NT2/D1 (cell line): ENCODE results near the gene AQP11.
"Not testable (repeated sequence)": the region's sequence is repeated elsewhere in the genome, so short reads cannot be mapped to it uniquely, and the experiment has no call there.

Experiments used
- DNase-seq: peaks from one replicate; pipeline ENCODE4 v3.0.0-alpha.2; 2011; ENCODE audit warnings: low read depth, low spot score
- H3K27me3 ChIP-seq: 2 replicates; pipeline ENCODE4 v1.6.0; 2011; ENCODE audit warnings: mild to moderate bottlenecking; ENCODE audit not compliant: insufficient read length, insufficient read depth
- H3K36me3 ChIP-seq: 2 replicates; pipeline ENCODE4 v1.6.1; 2011; ENCODE audit warnings: mild to moderate bottlenecking, low read length, mixed read lengths; ENCODE audit not compliant: insufficient read depth, insufficient read length
- H3K4me1 ChIP-seq: 2 replicates; pipeline ENCODE4 v1.5.1; 2011; ENCODE audit not compliant: insufficient read depth, insufficient read length
- H3K4me3 ChIP-seq: 2 replicates; pipeline ENCODE4 v1.5.1; 2011; ENCODE audit warnings: low read depth; ENCODE audit not compliant: insufficient read length
- H3K9ac ChIP-seq: 2 replicates; pipeline ENCODE4 v1.6.0; 2011; ENCODE audit warnings: low read depth; ENCODE audit not compliant: insufficient read length
- H3K9me3 ChIP-seq: 2 replicates; pipeline ENCODE4 v1.5.1; 2011; ENCODE audit warnings: mild to moderate bottlenecking, low read length; ENCODE audit not compliant: insufficient read depth
- SUZ12 ChIP-seq: IDR thresholded peaks from 2 replicates; pipeline ENCODE4 v1.6.1; 2011; ENCODE audit not compliant: insufficient read length, insufficient read depth; ENCODE audit errors: extremely low read depth
- YY1 ChIP-seq: IDR thresholded peaks from 2 replicates; pipeline ENCODE4 v1.6.1; 2011; ENCODE audit not compliant: insufficient read length, insufficient read depth
- ZNF274 ChIP-seq: IDR thresholded peaks from 2 replicates; pipeline ENCODE4 v1.6.1; 2011; ENCODE audit warnings: mild to moderate bottlenecking, low read depth, low read length

Gene AQP11, protein sequence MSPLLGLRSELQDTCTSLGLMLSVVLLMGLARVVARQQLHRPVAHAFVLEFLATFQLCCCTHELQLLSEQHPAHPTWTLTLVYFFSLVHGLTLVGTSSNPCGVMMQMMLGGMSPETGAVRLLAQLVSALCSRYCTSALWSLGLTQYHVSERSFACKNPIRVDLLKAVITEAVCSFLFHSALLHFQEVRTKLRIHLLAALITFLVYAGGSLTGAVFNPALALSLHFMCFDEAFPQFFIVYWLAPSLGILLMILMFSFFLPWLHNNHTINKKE

GRCh38 chr11:77589521-77590193 lies at the start of gene AQP11:
AQP11 (plus strand) TSS chr11:77589953; CDS start chr11:77589993, 40 bp downstream.
- peak; percentile 81 for DNase-seq
- Histone ChIP-seq H3K27me3 (peaks cover 10% of the 10 kb centered on the region), H3K36me3 (no peaks in the 10 kb centered on the region), H3K4me1 (peaks cover 6% of the 10 kb centered on the region), H3K4me3 (peak within 1 kb of the TSS; percentile 68), H3K9ac (peak within 1 kb of the TSS; percentile 85), H3K9me3 (no peaks in the 10 kb centered on the region)
- TF ChIP-seq ZNF274: no peak
- TF ChIP-seq SUZ12: no peak

GRCh38 chr11:77542296-77542695 lies 47.5 kb upstream of the AQP11 start:
- H3K4me1 ChIP-seq: no peaks in the 10 kb centered on the region
- H3K36me3 ChIP-seq: no peaks in the 10 kb centered on the region
- no peak for DNase-seq
- no peaks in the 10 kb centered on the region for H3K9me3 ChIP-seq
- TF ChIP-seq YY1: no peak
- no peak for TF ChIP-seq SUZ12
- no peak for TF ChIP-seq ZNF274
- H3K27me3 ChIP-seq: no peaks in the 10 kb centered on the region
- no peak overlapping the region for H3K9ac ChIP-seq
- H3K4me3 ChIP-seq: no peak overlapping the region

DNA sequence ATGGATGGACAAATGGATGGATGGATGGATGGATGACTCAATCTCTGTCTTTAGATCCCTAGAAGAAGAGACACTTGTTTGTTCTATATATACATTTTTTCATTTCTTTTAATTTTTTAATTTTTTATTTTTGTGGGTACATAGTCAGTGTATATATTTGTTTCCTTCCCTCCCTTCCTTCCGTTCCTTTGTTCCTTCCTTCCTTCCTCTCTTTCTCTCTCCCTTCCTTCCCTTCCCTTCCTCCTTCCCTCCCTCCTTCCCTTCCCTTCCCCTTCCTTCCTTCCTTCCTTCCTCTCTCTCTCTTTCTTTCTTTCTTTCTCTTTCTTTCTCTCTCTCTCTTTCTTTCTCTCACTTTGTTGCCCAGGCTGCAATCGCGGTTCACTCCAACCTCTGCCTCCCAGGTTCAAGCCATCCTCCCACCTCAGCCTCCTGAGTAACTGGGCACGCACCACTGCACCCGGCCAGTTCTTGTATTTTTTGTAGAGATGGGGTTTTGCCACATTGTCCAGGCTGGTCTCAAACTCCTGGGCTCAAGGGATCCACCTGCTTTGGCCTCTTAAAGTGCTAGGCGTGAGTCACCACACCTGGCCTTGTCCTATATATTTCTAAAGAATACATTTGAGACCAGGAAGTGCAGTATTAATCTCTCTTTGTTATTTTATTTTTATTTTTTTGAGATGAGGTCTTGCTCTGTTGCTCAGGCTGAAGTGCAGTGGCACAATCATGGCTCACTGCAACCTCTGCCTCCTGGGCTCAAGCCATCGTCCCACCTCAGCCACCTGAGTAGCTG lies 42.5 kb upstream of the AQP11 start:
- H3K9ac ChIP-seq: no peak overlapping the region
- no peaks in the 10 kb centered on the region for H3K27me3 ChIP-seq
- H3K36me3 ChIP-seq: no peaks in the 10 kb centered on the region
- peaks cover 19% of the 10 kb centered on the region for H3K9me3 ChIP-seq
- H3K4me3 ChIP-seq: no peak overlapping the region
- DNase-seq: no peak
- TF ChIP-seq YY1 (no peak), ZNF274 (no peak), SUZ12 (no peak)
- H3K4me1 ChIP-seq: no peaks in the 10 kb centered on the region

- DNase-seq: peak; percentile 77
- Histone ChIP-seq H3K4me1 (no peaks in the 10 kb centered on the region), H3K36me3 (no peaks in the 10 kb centered on the region), H3K9ac (no peak overlapping the region), H3K27me3 (no peaks in the 10 kb centered on the region), H3K9me3 (peaks cover 19% of the 10 kb centered on the region), H3K4me3 (no peak overlapping the region)
- TF ChIP-seq YY1: no peak
- no peak for TF ChIP-seq ZNF274
- TF ChIP-seq SUZ12: no peak
These were observed 41.7 kb upstream of the AQP11 start for GRCh38 chr11:77547863-77548551.

GRCh38 chr11:77548552-77549445 lies 41.0 kb upstream of the AQP11 start:
- no peaks in the 10 kb centered on the region for H3K27me3 ChIP-seq
- H3K9me3 ChIP-seq: peaks cover 19% of the 10 kb centered on the region
- H3K9ac ChIP-seq: peak overlapping the region; percentile 2
- no peak overlapping the region for H3K4me3 ChIP-seq
- TF ChIP-seq SUZ12: no peak
- no peak for TF ChIP-seq ZNF274
- no peak for DNase-seq
- H3K4me1 ChIP-seq: no peaks in the 10 kb centered on the region
- no peaks in the 10 kb centered on the region for H3K36me3 ChIP-seq

GRCh38 chr11:77551426-77551825 lies 38.3 kb upstream of the AQP11 start:
- H3K36me3 ChIP-seq, H3K4me3 ChIP-seq, H3K27me3 ChIP-seq, H3K4me1 ChIP-seq, DNase-seq, H3K9ac ChIP-seq: not testable (repeated sequence)
- H3K9me3 ChIP-seq: peaks cover 25% of the 10 kb centered on the region
